Activated CD8-positive, alpha-beta T cell treated with anti-CD3 and anti-CD28 coated beads for 36 hours (primary cell): ENCODE results near the gene DDT. TPM values are rescaled to one million over a fixed set of nuclear protein-coding genes. Genes with fewer than 3 reads are reported as not detected.

Experiments used
- total RNA-seq, 2 experiments: library from RNA; stranded (reverse); gene quantifications; one replicate each; pipeline ENCODE4 v1.2.3, GENCODE V29; 2021

DDT gene
- total RNA-seq, 2 experiments from 2014 or later, result 116 to 119 TPM

Other genes starting within 250 kb of the DDT start
- 1 to 10 TPM; 1.7 TPM for gene ZNF70, start 223.3 kb downstream of the DDT start, total RNA-seq
- not detected for gene VPREB3, start 220.0 kb downstream of the DDT start, total RNA-seq
- gene C22orf15, start 211.5 kb downstream of the DDT start, total RNA-seq, result 1 to 10 TPM; 1.1 to 2.1 TPM
- gene CHCHD10, start 206.5 kb downstream of the DDT start, total RNA-seq, result 100 to 1,000 TPM; 197 to 212 TPM
- 1 to 10 TPM in 1 of 2 experiments, under 1 TPM in 1; 0.85 to 1.4 TPM for gene MMP11, start 201.6 kb downstream of the DDT start, total RNA-seq
- gene SMARCB1, start 187.5 kb downstream of the DDT start, total RNA-seq, result 10 to 100 TPM; 82.8 to 86.3 TPM
- 1 to 10 TPM; 5.4 to 7.6 TPM for gene DERL3, start 135.4 kb downstream of the DDT start, total RNA-seq
- gene SLC2A11, start 116.6 kb downstream of the DDT start, total RNA-seq, result 1 to 10 TPM; 8.0 to 8.6 TPM
- 1,000 to 10,000 TPM; 1,485 to 1,525 TPM for gene MIF, start 80.1 kb downstream of the DDT start, total RNA-seq
- not detected for gene GSTT2B, start 13.2 kb downstream of the DDT start, total RNA-seq
- not detected for gene DDTL, start 7.6 kb downstream of the DDT start, total RNA-seq
- not detected for gene GSTT2, start 5.7 kb upstream of the DDT start, total RNA-seq
- not detected for gene GSTT4, start 31.0 kb upstream of the DDT start, total RNA-seq
- 100 to 1,000 TPM; 118 to 125 TPM for gene CABIN1, start 36.9 kb upstream of the DDT start, total RNA-seq
- under 1 TPM; 0.65 to 0.95 TPM for gene SUSD2, start 207.0 kb upstream of the DDT start, total RNA-seq